Endothelial cell (in vitro differentiated cells): ENCODE data around the gene PCSK5. TPM values are rescaled to one million over a fixed set of nuclear protein-coding genes. Genes with fewer than 3 reads are reported as not detected.
"Not testable (repeated sequence)": the region's sequence is repeated elsewhere in the genome, so short reads cannot be mapped to it uniquely, and the experiment has no call there.

ENCODE experiments used
- DNase-seq: peaks from one replicate; pipeline ENCODE4 v3.0.0; 2021; ENCODE audit warnings: low spot score
- H3K27ac Mint-ChIP-seq: one replicate; pipeline ENCODE4 v1.8.0; 2021; ENCODE audit warnings: mixed read lengths, inconsistent platforms; ENCODE audit not compliant: unreplicated experiment
- H3K27me3 Mint-ChIP-seq: one replicate; pipeline ENCODE4 v1.8.0; 2021; ENCODE audit warnings: mild to moderate bottlenecking, moderate library complexity, mixed read lengths, inconsistent platforms; ENCODE audit not compliant: unreplicated experiment
- H3K36me3 Mint-ChIP-seq: one replicate; pipeline ENCODE4 v1.8.0; 2021; ENCODE audit warnings: mild to moderate bottlenecking, low read depth, mixed read lengths, inconsistent platforms; ENCODE audit not compliant: unreplicated experiment
- H3K4me1 Mint-ChIP-seq: one replicate; pipeline ENCODE4 v1.8.0; 2021; ENCODE audit warnings: mild to moderate bottlenecking, mixed read lengths, inconsistent platforms; ENCODE audit not compliant: unreplicated experiment
- H3K4me3 Mint-ChIP-seq: one replicate; pipeline ENCODE4 v1.8.0; 2021; ENCODE audit warnings: mild to moderate bottlenecking, mixed read lengths, inconsistent platforms; ENCODE audit not compliant: unreplicated experiment
- H3K9me3 Mint-ChIP-seq: one replicate; pipeline ENCODE4 v1.8.0; 2021; ENCODE audit warnings: mixed read lengths, inconsistent platforms; ENCODE audit not compliant: unreplicated experiment
- CTCF ChIP-seq: fragments of 200-600 bp; sonication (generic); IDR thresholded peaks from one replicate; pipeline ENCODE4 v1.5.0; 2021; ENCODE audit warnings: antibody characterized with exemption; ENCODE audit not compliant: unreplicated experiment
- total RNA-seq: library from RNA; stranded (reverse); fragmentation: NEBNext Ultra II Directional; extraction: Animal tissue kit (Norgen Biotek cat#: 25700); gene quantifications from one replicate; pipeline ENCODE4 v1.2.1, GENCODE V29; 2021; ENCODE audit not compliant: unreplicated experiment

Gene PCSK5
- total RNA-seq, 1 donor from 2014 or later: 3.1 TPM

- no peaks in the 10 kb centered on the region for H3K27me3 Mint-ChIP-seq
- peaks cover 16% of the 10 kb centered on the region for H3K4me1 Mint-ChIP-seq
- no peak for DNase-seq
- no peak overlapping the region for H3K27ac Mint-ChIP-seq
- no peaks in the 10 kb centered on the region for H3K9me3 Mint-ChIP-seq
- TF ChIP-seq CTCF: no peak
- no peak overlapping the region for H3K4me3 Mint-ChIP-seq
- no peaks in the 10 kb centered on the region for H3K36me3 Mint-ChIP-seq
Measured at GRCh38 chr9:75896193-75896592, 5.7 kb downstream of the PCSK5 start.

GRCh38 chr9:75900893-75901524, 10.5 kb downstream of the PCSK5 start:
- not testable (repeated sequence) for H3K4me3 Mint-ChIP-seq, H3K4me1 Mint-ChIP-seq, H3K36me3 Mint-ChIP-seq, H3K27me3 Mint-ChIP-seq, H3K27ac Mint-ChIP-seq, H3K9me3 Mint-ChIP-seq, DNase-seq

DNA sequence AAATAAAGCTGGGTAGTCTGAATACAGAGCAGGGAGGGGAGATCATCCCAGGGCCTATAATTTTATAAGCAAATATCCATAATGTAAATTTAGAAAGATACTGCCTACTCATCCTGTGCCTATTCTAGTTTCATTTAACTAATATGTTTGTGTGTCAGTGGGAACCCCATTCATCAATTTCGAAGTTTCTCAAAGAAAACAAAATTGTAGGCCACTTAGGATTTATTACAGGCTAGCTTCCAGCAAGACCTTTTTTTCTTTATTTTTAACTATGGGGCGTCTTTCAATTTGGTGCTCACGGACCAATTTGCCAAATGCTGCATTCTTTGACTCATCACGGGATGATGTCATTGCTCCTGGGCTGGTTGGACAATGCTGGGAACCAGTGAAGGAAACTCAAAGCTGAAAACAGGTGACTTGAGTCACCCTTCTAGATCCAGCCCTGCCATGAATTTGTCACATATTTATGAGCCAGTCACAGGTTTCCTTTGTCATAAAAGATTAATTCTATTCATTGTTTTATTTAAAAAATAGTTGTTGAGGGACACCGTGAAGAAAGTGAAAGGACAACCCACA, 13.4 kb downstream of the PCSK5 start:
- DNase-seq: no peak
- Mint-ChIP-seq H3K27ac (no peak overlapping the region), H3K4me3 (no peak overlapping the region)

DNA sequence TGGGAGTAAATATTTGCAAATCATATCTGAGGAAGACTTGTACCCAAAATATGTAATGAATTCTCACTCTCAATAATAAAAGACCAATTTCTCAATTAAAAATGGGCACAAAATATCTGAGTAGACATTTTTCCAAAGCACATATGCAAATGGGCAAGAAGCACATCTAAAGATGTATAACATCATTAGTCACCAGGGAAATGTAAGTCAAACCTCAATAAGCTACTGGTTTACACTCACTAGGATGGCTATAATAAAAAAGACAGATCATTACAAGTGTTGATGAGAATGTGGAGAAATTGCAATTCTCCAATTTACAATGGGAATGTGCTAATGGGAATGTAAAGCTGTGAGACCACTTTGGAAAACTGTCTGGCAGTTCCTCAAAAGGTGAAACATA, 13.9 kb downstream of the PCSK5 start:
- TF ChIP-seq CTCF: no peak
- H3K9me3 Mint-ChIP-seq: no peaks in the 10 kb centered on the region
- H3K4me3 Mint-ChIP-seq: no peak overlapping the region
- peaks cover 3% of the 10 kb centered on the region for H3K4me1 Mint-ChIP-seq
- DNase-seq: no peak
- H3K27me3 Mint-ChIP-seq: no peaks in the 10 kb centered on the region
- H3K27ac Mint-ChIP-seq: no peak overlapping the region
- no peaks in the 10 kb centered on the region for H3K36me3 Mint-ChIP-seq

More for the DNA sequence above, 13.4 kb downstream of the PCSK5 start:
- Mint-ChIP-seq H3K27me3 (no peaks in the 10 kb centered on the region), H3K9me3 (no peaks in the 10 kb centered on the region), H3K4me1 (peaks cover 3% of the 10 kb centered on the region), H3K36me3 (no peaks in the 10 kb centered on the region)
- no peak for TF ChIP-seq CTCF

GRCh38 chr9:75906531-75906930, 16.1 kb downstream of the PCSK5 start:
- no peaks in the 10 kb centered on the region for H3K27me3 Mint-ChIP-seq
- no peak overlapping the region for H3K27ac Mint-ChIP-seq
- H3K4me1 Mint-ChIP-seq: no peaks in the 10 kb centered on the region
- H3K4me3 Mint-ChIP-seq: no peak overlapping the region
- no peaks in the 10 kb centered on the region for H3K36me3 Mint-ChIP-seq
- no peak for TF ChIP-seq CTCF
- no peak for DNase-seq
- H3K9me3 Mint-ChIP-seq: no peaks in the 10 kb centered on the region
